Measurements from ENCODE around the gene SYNJ1. TPM values are rescaled to one million over a fixed set of nuclear protein-coding genes. Genes with fewer than 3 reads are reported as not detected.

SYNJ1 gene
- total RNA-seq, 1 experiment from 2014 or later: 10.5 TPM

DNA sequence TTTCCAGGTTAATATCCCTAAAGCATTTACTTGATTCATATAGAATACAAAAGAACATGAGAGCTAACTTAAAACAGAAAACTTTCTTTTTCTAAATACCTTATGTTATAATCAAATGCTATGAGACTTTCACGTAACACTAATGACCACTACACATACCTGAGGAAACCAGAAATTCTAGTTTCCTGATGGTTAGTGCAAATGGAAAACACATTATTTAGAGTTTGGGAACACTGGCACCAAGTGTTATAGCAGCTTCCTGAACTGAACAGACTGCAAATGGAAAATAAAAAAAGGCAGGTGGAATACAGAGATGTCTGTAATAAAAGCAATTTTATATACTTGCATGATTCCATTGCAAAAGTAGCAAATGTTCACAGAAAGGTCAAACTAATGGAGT is 28.3 kb upstream of the SYNJ1 start:
- Histone ChIP-seq H3K36me3 (ENCODE audit: control insufficient read depth, insufficient read depth, low read length) (peaks cover 49% of the 10 kb centered on the region), H3K27ac (ENCODE audit: low read length) (no peak overlapping the region), H3K4me3 (ENCODE audit: low read depth in 2 of 2, low read length in 2 of 2) (no peak overlapping the region), H3K27me3 (ENCODE audit: control insufficient read depth, insufficient read depth, low read length) (no peaks in the 10 kb centered on the region), H3K4me1 (ENCODE audit: control insufficient read depth, insufficient read depth, low read length) (no peaks in the 10 kb centered on the region), H3K9me3 (ENCODE audit: control insufficient read depth, insufficient read depth, low read depth, low read length) (no peaks in the 10 kb centered on the region)
- TF ChIP-seq TCF7L2 (IDR thresholded peaks at IDR 0.05; ENCODE audit: low read depth, low read length) (no peak), POLR2AphosphoS5 (IDR thresholded peaks at IDR 0.05; ENCODE audit: low read depth, low read length) (no peak)
- ChIA-PET CTCF (no interaction called here), POLR2A (no interaction called here)
- intact Hi-C loops (cut with micrococcal nuclease; ENCODE audit: unreplicated experiment) (no loop called here), in situ Hi-C loops (cut with HindIII; ENCODE audit: low pct_unique_long_range_greater_than_20kb, low sequenced_read_pairs) (no loop called here)
- ATAC-seq (no peak), DNase-seq (ENCODE audit: low read depth, low spot score) (no peak)
- BruUV-seq (replicated peaks): no TSS peak

DNA sequence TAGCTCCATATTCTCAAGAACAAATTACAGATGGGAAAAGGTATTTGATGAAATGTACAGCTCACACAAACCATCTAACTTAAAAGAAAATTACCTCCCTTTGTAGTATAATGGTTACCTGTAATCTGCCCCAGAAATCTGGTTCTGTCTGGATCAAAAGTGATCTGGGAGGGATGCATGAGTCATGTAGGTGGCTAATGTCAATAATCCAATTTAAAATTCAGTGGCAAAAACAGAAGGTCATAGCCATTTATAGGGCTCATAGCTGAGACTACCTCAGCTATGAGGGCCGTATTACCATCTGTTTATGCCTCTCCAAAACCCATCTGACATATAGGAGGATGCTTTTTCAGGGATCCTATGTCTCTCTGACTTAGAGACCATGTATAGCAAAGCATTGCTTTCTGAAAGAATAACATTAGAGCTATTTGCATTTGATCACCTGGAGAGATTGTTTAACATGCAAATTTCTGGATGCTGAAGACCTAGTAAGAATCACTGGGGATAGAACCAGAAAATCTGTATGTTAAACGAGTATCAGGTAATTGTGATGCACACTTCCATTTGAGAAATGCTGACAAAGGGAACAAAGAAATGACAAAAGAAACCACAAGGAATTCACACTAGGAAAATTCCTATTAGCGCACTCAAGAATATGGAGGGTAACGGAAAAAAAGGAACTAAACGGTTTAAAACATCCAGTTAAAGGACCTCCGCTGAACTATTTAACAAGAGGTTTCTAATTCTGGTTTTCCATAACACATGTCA is 26.2 kb upstream of the SYNJ1 start:
- Histone ChIP-seq H3K27ac (ENCODE audit: low read length) (no peak overlapping the region), H3K4me3 (ENCODE audit: low read depth in 2 of 2, low read length in 2 of 2) (no peak overlapping the region), H3K36me3 (ENCODE audit: control insufficient read depth, insufficient read depth, low read length) (peaks cover 46% of the 10 kb centered on the region), H3K4me1 (ENCODE audit: control insufficient read depth, insufficient read depth, low read length) (no peaks in the 10 kb centered on the region), H3K9me3 (ENCODE audit: control insufficient read depth, insufficient read depth, low read depth, low read length) (no peaks in the 10 kb centered on the region), H3K27me3 (ENCODE audit: control insufficient read depth, insufficient read depth, low read length) (no peaks in the 10 kb centered on the region)
- no TSS peak for BruUV-seq (replicated peaks)
- CTCF ChIA-PET: no interaction called here
- ATAC-seq (no peak), DNase-seq (ENCODE audit: low read depth, low spot score) (no peak)
- TF ChIP-seq SIN3A (IDR thresholded peaks at IDR 0.05; ENCODE audit: borderline replicate concordance, insufficient read depth, low read depth, low read length) (no peak), TCF7L2 (IDR thresholded peaks at IDR 0.05; ENCODE audit: low read depth, low read length) (no peak), POLR2AphosphoS5 (IDR thresholded peaks at IDR 0.05; ENCODE audit: low read depth, low read length) (no peak), REST (IDR thresholded peaks at IDR 0.05; ENCODE audit: insufficient read depth in 1 of 2, low read depth in 2 of 2, low read length in 1 of 2) (no peak)
- TF ChIP-seq, protein P1, sequence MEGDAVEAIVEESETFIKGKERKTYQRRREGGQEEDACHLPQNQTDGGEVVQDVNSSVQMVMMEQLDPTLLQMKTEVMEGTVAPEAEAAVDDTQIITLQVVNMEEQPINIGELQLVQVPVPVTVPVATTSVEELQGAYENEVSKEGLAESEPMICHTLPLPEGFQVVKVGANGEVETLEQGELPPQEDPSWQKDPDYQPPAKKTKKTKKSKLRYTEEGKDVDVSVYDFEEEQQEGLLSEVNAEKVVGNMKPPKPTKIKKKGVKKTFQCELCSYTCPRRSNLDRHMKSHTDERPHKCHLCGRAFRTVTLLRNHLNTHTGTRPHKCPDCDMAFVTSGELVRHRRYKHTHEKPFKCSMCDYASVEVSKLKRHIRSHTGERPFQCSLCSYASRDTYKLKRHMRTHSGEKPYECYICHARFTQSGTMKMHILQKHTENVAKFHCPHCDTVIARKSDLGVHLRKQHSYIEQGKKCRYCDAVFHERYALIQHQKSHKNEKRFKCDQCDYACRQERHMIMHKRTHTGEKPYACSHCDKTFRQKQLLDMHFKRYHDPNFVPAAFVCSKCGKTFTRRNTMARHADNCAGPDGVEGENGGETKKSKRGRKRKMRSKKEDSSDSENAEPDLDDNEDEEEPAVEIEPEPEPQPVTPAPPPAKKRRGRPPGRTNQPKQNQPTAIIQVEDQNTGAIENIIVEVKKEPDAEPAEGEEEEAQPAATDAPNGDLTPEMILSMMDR (IDR thresholded peaks at IDR 0.05): no peak
- intact Hi-C loops (cut with micrococcal nuclease; ENCODE audit: unreplicated experiment): no loop called here
- in situ Hi-C loops (cut with HindIII; ENCODE audit: low pct_unique_long_range_greater_than_20kb, low sequenced_read_pairs): no loop called here
- POLR2A ChIA-PET: no interaction called here

DNA sequence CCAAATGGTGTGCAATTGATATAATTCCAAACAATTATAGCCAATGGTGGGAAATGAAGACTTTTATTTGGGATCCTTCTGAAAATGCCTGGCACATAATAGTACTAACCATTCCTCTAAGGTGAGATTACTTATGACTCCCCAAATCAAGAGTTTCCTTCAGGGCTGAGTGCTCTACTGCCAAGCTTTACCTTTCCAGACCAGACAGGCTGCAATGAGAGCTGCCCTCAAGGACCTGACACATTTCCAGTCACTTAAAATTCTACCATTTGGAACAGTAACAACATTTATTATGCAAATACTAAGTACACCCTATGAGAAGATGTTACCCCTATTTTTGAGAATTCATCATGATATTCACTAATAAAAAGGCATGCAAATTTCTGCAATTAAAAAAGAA is 22.6 kb upstream of the SYNJ1 start:
- ATAC-seq (no peak), DNase-seq (ENCODE audit: low read depth, low spot score) (no peak)
- ChIA-PET CTCF (no interaction called here), POLR2A (no interaction called here)
- Histone ChIP-seq H3K9me3 (ENCODE audit: control insufficient read depth, insufficient read depth, low read depth, low read length) (no peaks in the 10 kb centered on the region), H3K27ac (ENCODE audit: low read length) (no peak overlapping the region), H3K27me3 (ENCODE audit: control insufficient read depth, insufficient read depth, low read length) (no peaks in the 10 kb centered on the region), H3K4me3 (ENCODE audit: low read depth in 2 of 2, low read length in 2 of 2) (no peak overlapping the region), H3K4me1 (ENCODE audit: control insufficient read depth, insufficient read depth, low read length) (no peaks in the 10 kb centered on the region), H3K36me3 (ENCODE audit: control insufficient read depth, insufficient read depth, low read length) (peaks cover 46% of the 10 kb centered on the region)
- in situ Hi-C loops (cut with HindIII; ENCODE audit: low pct_unique_long_range_greater_than_20kb, low sequenced_read_pairs): no loop called here
- BruUV-seq (replicated peaks): no TSS peak
- no peak for TF ChIP-seq SIN3A (IDR thresholded peaks at IDR 0.05; ENCODE audit: borderline replicate concordance, insufficient read depth, low read depth, low read length)
- TF ChIP-seq POLR2AphosphoS5 (IDR thresholded peaks at IDR 0.05; ENCODE audit: low read depth, low read length): no peak
- TF ChIP-seq REST (IDR thresholded peaks at IDR 0.05; ENCODE audit: insufficient read depth in 1 of 2, low read depth in 2 of 2, low read length in 1 of 2): no peak
- TF ChIP-seq, protein P1 (IDR thresholded peaks at IDR 0.05): no peak
- TF ChIP-seq TCF7L2 (IDR thresholded peaks at IDR 0.05; ENCODE audit: low read depth, low read length): no peak
- intact Hi-C loops (cut with micrococcal nuclease; ENCODE audit: unreplicated experiment): no loop called here
